Stimulated activated CD8-positive, alpha-beta memory T cell treated with anti-CD3 and anti-CD28 coated beads, Interleukin-7, amount 100 ng/mL, for 24 hours (primary cell): ENCODE data around the gene AFAP1.
"Not testable (repeated sequence)": the region's sequence is repeated elsewhere in the genome, so short reads cannot be mapped to it uniquely, and the experiment has no call there.

Experiments used
- DNase-seq: peaks from one replicate; pipeline ENCODE4 v3.0.0-alpha.2; 2020; ENCODE audit warnings: low read depth

Gene AFAP1

DNA sequence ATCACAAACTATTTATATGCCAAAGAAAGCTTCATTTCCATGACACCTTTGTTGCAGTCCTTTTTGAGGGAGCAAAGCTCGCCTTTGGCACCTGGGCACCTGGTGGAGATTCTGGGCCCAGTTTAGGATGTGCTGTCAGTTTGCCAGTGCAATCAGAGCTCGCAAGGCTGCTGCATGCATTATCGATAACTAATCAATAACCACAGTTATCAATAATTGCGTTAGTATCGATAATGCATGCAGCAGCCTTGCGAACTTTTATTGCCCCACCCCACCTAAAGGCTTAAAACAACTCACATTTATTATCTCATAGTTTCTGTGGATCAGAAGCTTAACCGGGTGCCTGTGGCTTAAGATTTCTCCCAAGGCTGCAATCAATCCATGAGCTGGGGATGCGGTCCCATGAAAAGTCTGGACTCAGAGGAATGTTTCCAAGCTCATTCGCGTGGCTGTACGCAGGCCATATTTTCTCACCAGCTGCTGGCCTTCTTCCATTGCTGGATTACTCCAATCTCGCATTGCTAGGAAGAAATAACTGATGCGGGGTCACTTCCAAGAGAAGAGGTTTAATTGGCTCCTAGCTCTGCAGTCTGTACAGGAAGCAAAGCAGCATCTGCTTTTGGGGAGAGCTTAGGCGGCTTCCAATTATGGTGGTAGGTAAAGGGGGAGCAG lies 6.2 kb upstream of the AFAP1 start:
- no peak for DNase-seq

DNA sequence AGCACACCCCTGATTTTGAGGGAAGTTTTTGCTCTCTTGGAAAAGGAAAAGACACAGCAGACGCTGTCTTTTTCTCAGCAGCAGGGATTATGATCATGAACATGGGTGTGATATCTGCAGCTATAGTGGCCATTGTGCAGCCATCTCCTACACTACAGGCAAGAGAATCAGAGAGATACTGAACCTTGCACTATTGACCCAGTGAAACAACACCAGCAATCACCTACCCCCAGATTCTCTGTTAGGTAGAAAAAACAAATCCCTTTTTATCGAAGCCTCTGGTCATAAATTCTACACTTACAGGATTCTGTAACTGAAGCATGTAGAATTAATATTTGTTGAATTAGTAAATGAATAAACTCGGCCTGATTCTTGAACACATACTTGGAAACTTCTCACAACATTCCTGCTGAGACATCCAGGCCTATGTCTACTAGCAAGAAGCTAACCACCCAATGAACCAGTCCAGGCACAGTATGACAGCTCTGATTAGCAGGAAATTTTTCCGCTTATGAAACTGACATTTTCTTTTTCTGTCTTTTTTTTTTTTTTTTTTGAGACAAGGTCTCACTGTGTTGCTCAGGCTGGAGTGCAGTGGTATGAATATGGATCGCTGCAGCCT lies 5.0 kb upstream of the AFAP1 start:
- no peak for DNase-seq

GRCh38 chr4:7943688-7944087 lies 4.0 kb upstream of the AFAP1 start:
- not testable (repeated sequence) for DNase-seq

- no peak for DNase-seq
These were observed 3.5 kb upstream of the AFAP1 start for GRCh38 chr4:7943211-7943610.

- DNase-seq = no peak
These were observed 2.4 kb upstream of the AFAP1 start for GRCh38 chr4:7941965-7942496.

- no peak for DNase-seq
These were observed 1.7 kb upstream of the AFAP1 start for GRCh38 chr4:7941111-7941964.

GRCh38 chr4:7938609-7939376 lies 868 bp downstream of the AFAP1 start:
- no peak for DNase-seq

DNA sequence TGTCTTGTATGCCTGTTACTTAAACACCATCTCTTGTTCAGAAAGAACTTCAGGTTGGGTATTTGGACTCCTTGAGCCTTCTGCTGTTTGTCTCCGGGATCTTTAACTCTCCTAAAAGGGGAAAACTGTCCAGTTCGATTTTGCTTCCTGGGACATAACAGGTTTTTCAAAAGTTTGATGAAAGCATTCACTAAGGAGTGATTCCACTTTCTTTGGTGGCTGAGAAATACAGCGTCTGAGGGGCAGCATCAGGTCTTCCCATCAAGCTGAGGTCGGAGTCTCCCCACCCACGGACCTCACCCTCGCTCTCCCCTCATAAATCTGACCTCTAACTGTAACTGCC lies 1.4 kb downstream of the AFAP1 start:
- DNase-seq = no peak

DNA sequence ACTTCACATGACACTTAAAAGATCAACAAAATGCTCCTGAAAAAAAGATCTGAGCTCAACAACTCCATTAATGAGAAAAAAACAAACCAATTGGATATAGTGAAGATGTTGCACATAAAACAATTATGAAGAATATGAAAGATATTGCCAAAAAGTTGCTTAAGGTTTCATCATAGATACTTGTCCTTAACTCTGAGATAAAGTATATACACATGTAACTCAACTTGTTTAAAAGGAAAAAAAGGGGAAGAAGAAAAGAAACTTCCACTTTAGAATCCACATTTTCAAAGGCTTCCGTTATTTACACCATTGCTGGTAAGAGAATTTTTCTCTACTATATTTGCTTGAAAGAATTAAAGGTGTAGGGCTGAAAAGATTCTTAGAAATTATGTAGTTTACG lies 2.7 kb downstream of the AFAP1 start:
- no peak for DNase-seq

- no peak for DNase-seq
These were observed 5.8 kb downstream of the AFAP1 start for GRCh38 chr4:7933651-7934510.

DNA sequence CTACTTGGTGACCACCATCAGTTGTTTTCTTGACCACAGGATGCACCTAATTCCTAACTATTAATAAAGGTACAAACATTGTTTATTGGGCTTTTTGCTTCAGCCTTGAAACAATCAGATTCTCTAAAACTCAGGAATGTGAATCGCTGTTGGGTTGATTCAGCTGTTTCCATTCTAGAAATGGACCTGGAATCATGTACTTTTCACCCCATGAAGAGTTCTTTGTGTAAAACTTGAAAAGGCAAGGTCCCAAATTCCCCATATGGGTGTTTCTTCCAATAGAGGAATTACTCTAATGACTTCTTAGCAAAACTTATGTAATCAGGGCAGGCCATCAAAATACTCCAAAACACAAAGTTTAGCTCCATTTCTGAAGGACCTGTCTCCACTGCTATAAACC lies 7.4 kb downstream of the AFAP1 start:
- DNase-seq = no peak

DNA sequence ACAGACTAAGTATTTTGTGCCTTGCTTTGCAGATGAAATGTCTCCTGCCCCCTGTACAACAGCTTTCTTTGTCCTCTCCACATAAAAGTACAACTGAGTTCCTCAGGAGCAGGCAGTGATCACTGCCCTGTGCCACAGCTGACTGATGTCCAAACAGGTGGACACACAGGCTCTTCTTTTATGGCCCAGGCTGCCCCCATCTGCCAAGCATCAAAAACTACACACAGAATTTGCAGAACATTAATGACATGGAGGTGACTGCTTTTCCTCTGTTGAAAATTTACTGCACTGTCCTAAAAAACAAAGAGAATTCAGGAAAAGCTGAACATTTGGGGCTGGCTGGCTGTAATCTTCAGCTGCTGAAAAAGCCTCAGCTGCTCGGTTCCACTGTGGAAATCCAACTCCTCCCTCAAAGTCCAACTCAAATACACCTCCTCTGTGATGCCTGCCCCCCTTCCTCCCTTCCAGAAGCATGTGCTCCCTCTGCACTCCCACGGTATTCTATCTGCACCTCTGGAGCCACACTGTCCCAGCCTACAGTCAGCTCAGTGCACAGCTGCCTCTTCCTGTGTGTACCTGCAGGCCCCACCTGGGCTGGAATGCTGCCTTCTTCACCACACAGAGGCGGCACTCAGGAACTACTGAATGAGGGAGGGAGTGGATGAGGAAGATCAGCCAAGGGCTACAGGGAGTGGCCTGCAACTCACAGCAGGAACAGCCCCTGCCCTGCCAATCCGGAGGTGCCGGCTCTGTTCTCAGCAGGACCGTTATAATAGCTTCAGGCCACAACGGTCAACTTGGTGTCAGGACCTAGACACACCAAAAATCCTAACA lies 10.3 kb downstream of the AFAP1 start:
- DNase-seq = no peak

- DNase-seq = no peak
These were observed 10.9 kb downstream of the AFAP1 start for GRCh38 chr4:7928711-7929110.

- DNase-seq = no peak
These were observed 12.8 kb downstream of the AFAP1 start for GRCh38 chr4:7926822-7927221.

- DNase-seq = no peak
These were observed 15.1 kb downstream of the AFAP1 start for GRCh38 chr4:7924570-7924969.

DNA sequence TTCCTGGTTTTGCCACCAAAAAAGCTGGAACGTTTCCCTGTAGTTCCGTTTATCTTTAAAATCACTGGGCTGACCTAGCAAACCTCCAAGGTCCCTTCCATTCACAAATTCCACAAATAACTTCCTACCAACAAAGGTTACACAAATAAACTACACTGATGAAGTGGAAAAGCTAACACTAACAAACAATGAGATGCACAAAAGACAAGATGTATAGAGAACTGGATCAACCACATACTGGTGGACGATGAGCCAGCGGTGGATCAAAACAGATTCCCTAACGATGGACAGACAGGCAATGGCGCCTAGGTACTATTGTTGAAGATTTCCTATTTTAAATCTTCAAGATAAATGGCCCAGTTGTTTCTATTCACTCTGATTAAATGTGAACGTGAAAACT lies 15.5 kb downstream of the AFAP1 start:
- DNase-seq = no peak

GRCh38 chr4:7922466-7922865 lies 17.2 kb downstream of the AFAP1 start:
- no peak for DNase-seq

DNA sequence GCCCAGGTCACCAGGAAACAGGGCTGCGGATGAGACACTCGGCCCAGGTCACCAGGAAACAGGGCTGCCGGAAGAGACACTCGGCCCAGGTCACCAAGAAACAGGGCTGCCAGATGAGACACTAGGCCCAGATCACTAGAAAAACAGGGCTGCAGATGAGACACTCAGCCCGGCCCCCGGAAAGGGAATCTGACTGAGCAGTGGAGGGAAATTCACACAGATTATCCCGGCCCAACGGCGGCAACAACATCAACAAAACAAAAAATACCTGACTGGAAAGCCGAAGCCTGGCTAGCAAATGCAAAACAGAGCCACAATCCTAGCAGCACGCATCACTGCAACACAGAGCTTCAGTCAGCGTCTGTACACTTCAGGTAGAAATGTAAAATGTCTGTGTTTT lies 20.7 kb downstream of the AFAP1 start:
- no peak for DNase-seq

- not testable (repeated sequence) for DNase-seq
These were observed 21.5 kb downstream of the AFAP1 start for GRCh38 chr4:7918187-7918586.

GRCh38 chr4:7917669-7918068 lies 22.0 kb downstream of the AFAP1 start:
- no peak for DNase-seq
